ENCODE measurements around the gene PROK2.

PROK2 gene

DNA sequence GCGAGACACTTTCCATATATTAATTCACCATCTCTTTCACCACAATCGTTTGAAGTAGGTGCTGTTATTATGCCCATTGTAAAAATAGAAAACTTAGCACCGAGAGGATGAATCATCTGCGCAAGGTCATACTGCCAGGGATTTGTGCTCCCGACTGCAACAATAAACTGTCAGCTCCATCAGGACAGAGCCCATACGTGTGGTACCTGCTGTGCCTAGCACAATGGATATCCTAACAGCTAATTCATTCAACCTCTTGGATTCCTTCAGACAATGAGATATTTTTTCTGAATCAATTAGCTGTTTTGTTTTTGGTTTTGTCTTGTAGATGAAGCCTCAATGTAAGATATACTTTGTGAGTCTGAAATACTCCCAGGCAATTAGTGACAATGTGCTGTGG, 32.3 kb upstream of the PROK2 start:
- no peak for DNase-seq (ENCODE audit: low spot score)
- H3K4me1 ChIP-seq (ENCODE audit: control insufficient read depth in 2 of 2, insufficient read depth in 1 of 2, low read depth in 1 of 2, low read length in 2 of 2), result peaks cover 2 to 6% of the 10 kb centered on the region in 2 donors
- H3K23ac ChIP-seq (ENCODE audit: low read depth, low read length, poor library complexity), result no peak overlapping the region
- no peaks in the 10 kb centered on the region for H3K79me1 ChIP-seq (ENCODE audit: low read depth, low read length)
- no peak overlapping the region for H2AFZ ChIP-seq (ENCODE audit: low read length)
- H2AK5ac ChIP-seq (ENCODE audit: low read depth, low read length), result no peak overlapping the region
- no CpG with 5 or more reads among the region's 6 CpGs for WGBS, 2 donors (ENCODE audit: extremely low coverage in 2 of 2, insufficient read length in 2 of 2, insufficient replicate concordance in 1 of 2)
- H4K8ac ChIP-seq (ENCODE audit: low read depth, low read length), result no peak overlapping the region
- H3K14ac ChIP-seq (ENCODE audit: low read length), result no peak overlapping the region
- no peak overlapping the region for H3K9ac ChIP-seq (ENCODE audit: low read depth, low read length, poor library complexity)
- H3K36me3 ChIP-seq (replicated peaks in 1 of 2; ENCODE audit: control insufficient read depth in 2 of 2, insufficient read depth in 2 of 2, low read length in 2 of 2), result no peaks in the 10 kb centered on the region
- no peak overlapping the region for H2BK15ac ChIP-seq (ENCODE audit: low read length)
- H3K27ac ChIP-seq (replicated peaks; ENCODE audit: low read length), result no peak overlapping the region
- H2BK5ac ChIP-seq (ENCODE audit: low read length), result no peak overlapping the region
- H3K27me3 ChIP-seq (ENCODE audit: control insufficient read depth in 3 of 3, insufficient read depth in 3 of 3, low read depth in 1 of 3, low read length in 3 of 3), result peaks cover 0 to 10% (median 0%) of the 10 kb centered on the region in 3 experiments
- H4K91ac ChIP-seq (ENCODE audit: low read depth, low read length, poor library complexity), result no peak overlapping the region
- H2BK12ac ChIP-seq (ENCODE audit: low read length), result no peak overlapping the region
- H3K9me3 ChIP-seq (replicated peaks in 1 of 2; ENCODE audit: control insufficient read depth in 2 of 2, insufficient read depth in 1 of 2, low read depth in 1 of 2, low read length in 2 of 2), result no peaks in the 10 kb centered on the region
- H3K4ac ChIP-seq (ENCODE audit: low read length), result no peak overlapping the region
- no peak overlapping the region for H3K18ac ChIP-seq (ENCODE audit: low read length)
- no peak overlapping the region for H3K4me2 ChIP-seq (ENCODE audit: insufficient read depth, low read length, poor library complexity, severe bottlenecking)
- H2BK120ac ChIP-seq (ENCODE audit: low read depth, low read length), result no peak overlapping the region
- no peak overlapping the region for H3K4me3 ChIP-seq (ENCODE audit: low read length in 2 of 2)

- Histone ChIP-seq H3K4me3 (ENCODE audit: low read length in 2 of 2) (no peak overlapping the region), H2BK12ac (ENCODE audit: low read length) (no peak overlapping the region), H4K91ac (ENCODE audit: low read depth, low read length, poor library complexity) (no peak overlapping the region), H3K9ac (ENCODE audit: low read depth, low read length, poor library complexity) (no peak overlapping the region), H3K36me3 (replicated peaks in 1 of 2; ENCODE audit: control insufficient read depth in 2 of 2, insufficient read depth in 2 of 2, low read length in 2 of 2) (no peaks in the 10 kb centered on the region), H2AK5ac (ENCODE audit: low read depth, low read length) (no peak overlapping the region), H2BK15ac (ENCODE audit: low read length) (no peak overlapping the region), H3K4me2 (ENCODE audit: insufficient read depth, low read length, poor library complexity, severe bottlenecking) (no peak overlapping the region), H3K79me1 (ENCODE audit: low read depth, low read length) (no peaks in the 10 kb centered on the region), H3K23ac (ENCODE audit: low read depth, low read length, poor library complexity) (no peak overlapping the region), H3K14ac (ENCODE audit: low read length) (no peak overlapping the region), H3K18ac (ENCODE audit: low read length) (no peak overlapping the region), H3K27ac (replicated peaks; ENCODE audit: low read length) (no peak overlapping the region), H4K8ac (ENCODE audit: low read depth, low read length) (no peak overlapping the region), H3K4me1 (ENCODE audit: control insufficient read depth in 2 of 2, insufficient read depth in 1 of 2, low read depth in 1 of 2, low read length in 2 of 2) (peaks cover 2 to 6% of the 10 kb centered on the region in 2 donors), H2BK120ac (ENCODE audit: low read depth, low read length) (no peak overlapping the region), H3K27me3 (ENCODE audit: control insufficient read depth in 3 of 3, insufficient read depth in 3 of 3, low read depth in 1 of 3, low read length in 3 of 3) (peaks cover 0 to 11% (median 0%) of the 10 kb centered on the region in 3 experiments), H2AFZ (ENCODE audit: low read length) (no peak overlapping the region), H2BK5ac (ENCODE audit: low read length) (no peak overlapping the region), H3K4ac (ENCODE audit: low read length) (no peak overlapping the region), H3K9me3 (replicated peaks in 1 of 2; ENCODE audit: control insufficient read depth in 2 of 2, insufficient read depth in 1 of 2, low read depth in 1 of 2, low read length in 2 of 2) (no peaks in the 10 kb centered on the region)
- no CpG with 5 or more reads among the region's 4 CpGs for WGBS, 2 donors (ENCODE audit: extremely low coverage in 2 of 2, insufficient read length in 2 of 2, insufficient replicate concordance in 1 of 2)
- no peak for DNase-seq (ENCODE audit: low spot score)
These were observed 31.8 kb upstream of the PROK2 start for GRCh38 chr3:71816767-71817156.

- no peak overlapping the region for H4K8ac ChIP-seq (ENCODE audit: low read depth, low read length)
- H2AK5ac ChIP-seq (ENCODE audit: low read depth, low read length), result no peak overlapping the region
- no peak overlapping the region for H3K14ac ChIP-seq (ENCODE audit: low read length)
- H2BK15ac ChIP-seq (ENCODE audit: low read length), result no peak overlapping the region
- H2BK12ac ChIP-seq (ENCODE audit: low read length), result no peak overlapping the region
- H3K9me3 ChIP-seq (replicated peaks in 1 of 2; ENCODE audit: control insufficient read depth in 2 of 2, insufficient read depth in 1 of 2, low read depth in 1 of 2, low read length in 2 of 2), result no peaks in the 10 kb centered on the region
- H3K4me1 ChIP-seq (ENCODE audit: control insufficient read depth in 2 of 2, insufficient read depth in 1 of 2, low read depth in 1 of 2, low read length in 2 of 2), result peaks cover 2 to 6% of the 10 kb centered on the region in 2 donors
- H3K4ac ChIP-seq (ENCODE audit: low read length), result no peak overlapping the region
- no peak overlapping the region for H3K27ac ChIP-seq (replicated peaks; ENCODE audit: low read length)
- H3K9ac ChIP-seq (ENCODE audit: low read depth, low read length, poor library complexity), result no peak overlapping the region
- no CpG with 5 or more reads among the region's 7 CpGs for WGBS, 2 donors (ENCODE audit: extremely low coverage in 2 of 2, insufficient read length in 2 of 2, insufficient replicate concordance in 1 of 2)
- H3K4me3 ChIP-seq (ENCODE audit: low read length in 2 of 2), result no peak overlapping the region
- no peak overlapping the region for H3K4me2 ChIP-seq (ENCODE audit: insufficient read depth, low read length, poor library complexity, severe bottlenecking)
- no peak overlapping the region for H3K23ac ChIP-seq (ENCODE audit: low read depth, low read length, poor library complexity)
- no peak overlapping the region for H2BK5ac ChIP-seq (ENCODE audit: low read length)
- no peaks in the 10 kb centered on the region for H3K79me1 ChIP-seq (ENCODE audit: low read depth, low read length)
- H3K36me3 ChIP-seq (replicated peaks in 1 of 2; ENCODE audit: control insufficient read depth in 2 of 2, insufficient read depth in 2 of 2, low read length in 2 of 2), result no peaks in the 10 kb centered on the region
- H3K27me3 ChIP-seq (ENCODE audit: control insufficient read depth in 3 of 3, insufficient read depth in 3 of 3, low read depth in 1 of 3, low read length in 3 of 3), result peaks cover 0 to 11% (median 0%) of the 10 kb centered on the region in 3 experiments
- no peak for DNase-seq (ENCODE audit: low spot score)
- H3K18ac ChIP-seq (ENCODE audit: low read length), result no peak overlapping the region
- H2AFZ ChIP-seq (ENCODE audit: low read length), result no peak overlapping the region
- H2BK120ac ChIP-seq (ENCODE audit: low read depth, low read length), result no peak overlapping the region
- no peak overlapping the region for H4K91ac ChIP-seq (ENCODE audit: low read depth, low read length, poor library complexity)
These were observed 30.6 kb upstream of the PROK2 start for GRCh38 chr3:71815340-71816067.

- WGBS, 2 donors (ENCODE audit: extremely low coverage in 2 of 2, insufficient read length in 2 of 2, insufficient replicate concordance in 1 of 2), result no CpG with 5 or more reads among the region's 3 CpGs
- Histone ChIP-seq H3K23ac (ENCODE audit: low read depth, low read length, poor library complexity) (no peak overlapping the region), H3K27me3 (ENCODE audit: control insufficient read depth in 3 of 3, insufficient read depth in 3 of 3, low read depth in 1 of 3, low read length in 3 of 3) (peaks cover 0 to 11% (median 0%) of the 10 kb centered on the region in 3 experiments), H3K79me1 (ENCODE audit: low read depth, low read length) (no peaks in the 10 kb centered on the region), H3K4ac (ENCODE audit: low read length) (no peak overlapping the region), H3K27ac (replicated peaks; ENCODE audit: low read length) (no peak overlapping the region), H3K9ac (ENCODE audit: low read depth, low read length, poor library complexity) (no peak overlapping the region), H3K14ac (ENCODE audit: low read length) (no peak overlapping the region), H3K36me3 (replicated peaks in 1 of 2; ENCODE audit: control insufficient read depth in 2 of 2, insufficient read depth in 2 of 2, low read length in 2 of 2) (no peaks in the 10 kb centered on the region), H3K18ac (ENCODE audit: low read length) (no peak overlapping the region), H3K4me3 (ENCODE audit: low read length in 2 of 2) (no peak overlapping the region), H2BK12ac (ENCODE audit: low read length) (no peak overlapping the region), H2BK5ac (ENCODE audit: low read length) (no peak overlapping the region), H4K91ac (ENCODE audit: low read depth, low read length, poor library complexity) (no peak overlapping the region), H2AK5ac (ENCODE audit: low read depth, low read length) (no peak overlapping the region), H2BK15ac (ENCODE audit: low read length) (no peak overlapping the region), H3K9me3 (replicated peaks in 1 of 2; ENCODE audit: control insufficient read depth in 2 of 2, insufficient read depth in 1 of 2, low read depth in 1 of 2, low read length in 2 of 2) (no peaks in the 10 kb centered on the region), H2AFZ (ENCODE audit: low read length) (no peak overlapping the region), H3K4me1 (ENCODE audit: control insufficient read depth in 2 of 2, insufficient read depth in 1 of 2, low read depth in 1 of 2, low read length in 2 of 2) (peaks cover 2 to 6% of the 10 kb centered on the region in 2 donors), H4K8ac (ENCODE audit: low read depth, low read length) (no peak overlapping the region), H3K4me2 (ENCODE audit: insufficient read depth, low read length, poor library complexity, severe bottlenecking) (no peak overlapping the region), H2BK120ac (ENCODE audit: low read depth, low read length) (no peak overlapping the region)
- DNase-seq (ENCODE audit: low spot score), result no peak
These were observed 28.8 kb upstream of the PROK2 start for GRCh38 chr3:71813704-71814103.
